Heart right ventricle (tissue), 16 donors: ENCODE measurements around the gene TBC1D23. TPM values are rescaled to one million over a fixed set of nuclear protein-coding genes. Genes with fewer than 3 reads are reported as not detected.

Source experiments
- ATAC-seq, 8 donors: fragments of 200-7000 bp; cut with Tn5 transposase; one replicate each; pipeline ENCODE4 v1.9.1; 2020; ENCODE audit warnings: mild to moderate bottlenecking in 8 of 8, moderate library complexity in 8 of 8, moderate number of reproducible peaks in 1 of 8
- DNase-seq, 2 donors: peaks; one replicate each; pipeline ENCODE4 v3.0.0-alpha.2; 2020
- H3K27ac ChIP-seq, 10 donors: fragments of 200-600 bp; sonication (generic) in 2 of 10; one replicate each; pipeline versions ENCODE4 v1.5.0 to v1.8.0; 2020 to 2022; ENCODE audit warnings: mild to moderate bottlenecking in 3 of 10
- H3K27me3 ChIP-seq, 7 donors: fragments of 200-600 bp; one replicate each; pipeline ENCODE4 v1.8.0; 2021 to 2022; ENCODE audit warnings: mild to moderate bottlenecking in 2 of 7
- H3K36me3 ChIP-seq, 9 donors: fragments of 200-600 bp; sonication (generic) in 1 of 9; one replicate each; pipeline versions ENCODE4 v1.5.0 to v1.8.0; 2020 to 2022; ENCODE audit warnings: mild to moderate bottlenecking in 2 of 9
- H3K4me1 ChIP-seq, 9 donors: fragments of 200-600 bp; sonication (generic) in 1 of 9; one replicate each; pipeline versions ENCODE4 v1.5.0 to v1.8.0; 2020 to 2022; ENCODE audit warnings: mild to moderate bottlenecking in 4 of 9
- H3K4me3 ChIP-seq, 10 donors: fragments of 200-600 bp; sonication (generic) in 2 of 10; one replicate each; pipeline versions ENCODE4 v1.5.0 to v1.8.0; 2020 to 2022; ENCODE audit warnings: mild to moderate bottlenecking in 7 of 10, moderate library complexity in 2 of 10
- H3K9me3 ChIP-seq, 11 donors: fragments of 200-600 bp in 10 of 11; sonication (generic) in 2 of 11; one replicate each; pipeline versions ENCODE4 v1.5.0 to v1.8.0; 2013 to 2022; ENCODE audit warnings: mild to moderate bottlenecking in 2 of 11, control low read depth in 1 of 11, moderate library complexity in 1 of 11
- WGBS, 2 donors: extraction: QIAGEN DNeasy Blood & Tissue Kit; methylation state at CpG; one replicate each; pipeline ENCODE4 v1.1.7; 2013; ENCODE audit warnings: inconsistent platforms in 1 of 2; 5-methylcytosine and 5-hydroxymethylcytosine counted together
- intact Hi-C, 10 donors: fragments of 100-400 bp; cut with DNase I; formaldehyde crosslinking; loops; one replicate each; pipeline versions ENCODE4 v1.11.1 to v1.14.2; 2022
- polyA plus RNA-seq, 2 donors: library from polyadenylated mRNA; stranded (reverse); fragments of 200-250 nt; gene quantifications; one replicate each; pipeline ENCODE4 v1.2.3, GENCODE V29; 2013
- total RNA-seq, 10 donors: library from RNA; stranded (reverse); fragmentation: NEBNext Ultra II Directional in 3 of 10; extraction: Animal tissue kit (Norgen Biotek cat#: 25700) in 3 of 10; gene quantifications; one replicate each; pipeline versions ENCODE4 v1.2.1 to v1.2.4, GENCODE V29; 2021 to 2023
- TF ChIP-seq, protein P1 (sequence below), 9 donors: fragments of 200-600 bp; sonication (generic) in 2 of 9; IDR thresholded peaks; one replicate each; pipeline versions ENCODE4 v1.5.0 to v1.8.0; 2021 to 2022; ENCODE audit warnings: antibody characterized with exemption in 9 of 9, mild to moderate bottlenecking in 5 of 9, moderate library complexity in 1 of 9
- donor health status: Arrhythmogenic right ventricular cardiomyopathy.
- donor health status: ischemic (EF 13 %, LVEDD 7.1; RV severe dilation, severe dysfunction).
- donor health status: healthy with polysubstance abuse.
- donor health status: DM: no; HTN: yes; CAD: no.
- donor health status: DM: no; HTN: no; CAD: no.
- donor health status: ischemic (EF 25% LVEDD 6.9; RV normal size, moderate dysfunction).
- donor health status: ischemic (EF 25% LVEDD 5.7; RV mildly dilated, moderate dysfunction).
- donor health status: healthy.
- donor health status: DM: yes; HTN: yes; CAD: no.
- donor health status: Ischemic cardiomyopathy.
- donor health status: ischemic (EF 35%, LVEDD 5.7; RV mildly dilated, moderate dysfunction).
- donor health status: nonischemic (EF 11% LVEDD 7.7; RV severe dilation, severe dysfunction).
- donor health status: DM: yes; HTN: yes; CAD: no.
- donor health status: PGD.
- donor health status: ischemic (EF 29% LVEDD 5.4; RV normal size, mild dysfunction).
- donor health status: nonischemic (EF 23%, LVEDD 6.1; RV moderate dilation, normal function).

TBC1D23 gene
- total and polyA plus RNA-seq, 12 donors = 18.8 to 40.4 (median 28.7) TPM

DNA sequence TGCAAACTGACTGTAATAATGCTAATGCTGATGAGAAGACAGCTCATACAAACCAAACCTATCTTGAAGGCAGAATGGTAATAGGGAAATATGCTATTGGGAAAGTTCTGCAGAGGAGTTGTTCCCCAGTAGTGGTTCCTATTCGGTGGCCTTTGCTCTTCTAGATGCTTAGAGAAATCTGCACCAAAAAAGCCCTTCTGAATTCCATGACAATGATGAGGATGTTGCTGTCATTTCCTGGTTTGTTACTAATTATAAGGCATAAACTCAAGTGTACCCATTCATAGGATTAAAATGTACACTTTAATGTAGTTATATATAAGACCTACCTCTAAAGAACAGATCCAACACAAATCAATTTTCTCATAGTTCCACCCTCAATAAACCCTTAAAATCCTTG, 110.0 kb downstream of the TBC1D23 start:
- intact Hi-C loops = no loop called here
- Histone ChIP-seq H3K4me1 (peaks cover 0 to 4% (median 0%) of the 10 kb centered on the region in 9 donors), H3K4me3 (no peak overlapping the region), H3K36me3 (peaks cover 0 to 100% (median 31%) of the 10 kb centered on the region in 9 donors), H3K9me3 (no peaks in the 10 kb centered on the region), H3K27ac (no peak overlapping the region), H3K27me3 (no peaks in the 10 kb centered on the region)
- WGBS, 2 donors = 76 to 90% methylated on average over 1 of the region's 1 CpG
- ATAC-seq (no peak), DNase-seq (no peak)
- TF ChIP-seq, protein P1, sequence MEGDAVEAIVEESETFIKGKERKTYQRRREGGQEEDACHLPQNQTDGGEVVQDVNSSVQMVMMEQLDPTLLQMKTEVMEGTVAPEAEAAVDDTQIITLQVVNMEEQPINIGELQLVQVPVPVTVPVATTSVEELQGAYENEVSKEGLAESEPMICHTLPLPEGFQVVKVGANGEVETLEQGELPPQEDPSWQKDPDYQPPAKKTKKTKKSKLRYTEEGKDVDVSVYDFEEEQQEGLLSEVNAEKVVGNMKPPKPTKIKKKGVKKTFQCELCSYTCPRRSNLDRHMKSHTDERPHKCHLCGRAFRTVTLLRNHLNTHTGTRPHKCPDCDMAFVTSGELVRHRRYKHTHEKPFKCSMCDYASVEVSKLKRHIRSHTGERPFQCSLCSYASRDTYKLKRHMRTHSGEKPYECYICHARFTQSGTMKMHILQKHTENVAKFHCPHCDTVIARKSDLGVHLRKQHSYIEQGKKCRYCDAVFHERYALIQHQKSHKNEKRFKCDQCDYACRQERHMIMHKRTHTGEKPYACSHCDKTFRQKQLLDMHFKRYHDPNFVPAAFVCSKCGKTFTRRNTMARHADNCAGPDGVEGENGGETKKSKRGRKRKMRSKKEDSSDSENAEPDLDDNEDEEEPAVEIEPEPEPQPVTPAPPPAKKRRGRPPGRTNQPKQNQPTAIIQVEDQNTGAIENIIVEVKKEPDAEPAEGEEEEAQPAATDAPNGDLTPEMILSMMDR (IDR thresholded peaks at IDR 0.05) = no peak

DNA sequence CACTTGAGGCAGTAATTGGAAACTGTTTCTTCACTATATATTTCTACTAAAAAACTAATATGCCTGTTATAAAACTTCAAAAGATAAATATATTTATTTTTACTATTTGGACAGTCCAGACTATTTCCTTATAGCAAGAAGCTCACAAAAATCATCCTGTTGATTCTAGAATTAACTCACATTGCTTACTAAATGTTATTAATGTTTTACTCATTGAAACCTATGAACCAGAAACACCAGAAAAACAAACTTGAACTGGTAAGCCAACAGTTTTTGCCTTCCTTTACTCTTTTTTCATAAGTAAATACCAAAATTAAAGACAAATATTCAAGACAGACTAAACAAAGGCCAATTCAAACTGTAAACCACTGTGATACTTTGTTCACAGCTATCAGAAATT, 113.7 kb downstream of the TBC1D23 start:
- no peak overlapping the region for H3K4me3 ChIP-seq
- TF ChIP-seq, protein P1 (IDR thresholded peaks at IDR 0.05) = no peak
- peaks cover 0 to 100% (median 46%) of the 10 kb centered on the region in 9 donors for H3K36me3 ChIP-seq
- no peaks in the 10 kb centered on the region for H3K27me3 ChIP-seq
- intact Hi-C loops = no loop called here
- ATAC-seq = no peak
- H3K9me3 ChIP-seq = no peaks in the 10 kb centered on the region
- DNase-seq = no peak
- no peaks in the 10 kb centered on the region for H3K4me1 ChIP-seq
- no peak overlapping the region for H3K27ac ChIP-seq

Other genes with a start within 250 kb of the TBC1D23 start
- 100 to 1,000 TPM in 4 of 10 donors, 10 to 100 TPM in 6; 19.4 to 134 (median 69.3) TPM for gene FILIP1L, start 146.5 kb upstream of the TBC1D23 start, total RNA-seq
- gene FILIP1L, start 146.5 kb upstream of the TBC1D23 start, polyA plus RNA-seq = 10 to 100 TPM; 15.9 to 42.0 TPM
- 10 to 100 TPM; 39.7 to 56.7 (median 46.6) TPM for gene NIT2, start 73.8 kb downstream of the TBC1D23 start, total RNA-seq
- 10 to 100 TPM; 14.7 to 31.7 TPM for gene NIT2, start 73.8 kb downstream of the TBC1D23 start, polyA plus RNA-seq
- gene TOMM70, start 140.1 kb downstream of the TBC1D23 start, total RNA-seq = 10 to 100 TPM; 52.4 to 67.5 (median 61.0) TPM
- 10 to 100 TPM; 23.0 to 26.7 TPM for gene TOMM70, start 140.1 kb downstream of the TBC1D23 start, polyA plus RNA-seq
- gene LNP1, start 140.5 kb downstream of the TBC1D23 start, total RNA-seq = 1 to 10 TPM; 2.2 to 5.3 (median 4.0) TPM
- gene LNP1, start 140.5 kb downstream of the TBC1D23 start, polyA plus RNA-seq = 1 to 10 TPM; 1.2 to 2.2 TPM
- gene TMEM45A, start 231.6 kb downstream of the TBC1D23 start, total RNA-seq = 1 to 10 TPM in 9 of 10 donors, under 1 TPM in 1; 0.80 to 7.4 (median 2.1) TPM
- gene TMEM45A, start 231.6 kb downstream of the TBC1D23 start, polyA plus RNA-seq = 10 to 100 TPM in 1 of 2 donors, 1 to 10 TPM in 1; 3.8 to 16.1 TPM